GM12878 (cell line): ENCODE results near the gene HCN4. TPM values are rescaled to one million over a fixed set of nuclear protein-coding genes. Genes with fewer than 3 reads are reported as not detected.

Experiments used
- polyA plus RNA-seq, 11 experiments: library from polyadenylated mRNA; depleted of rRNA in 4 of 11; unstranded in 6 of 11; stranded (reverse) in 5 of 11; fragments of >200 nt; fragmentation: Nextera tagmentation in 4 of 11; fragmentation: Illumina TruSeq in 1 of 11; extraction: Ambion mirVana in 4 of 11; extraction: Trizol in 1 of 11; gene quantifications; 1 replicate in 1 of 11; 2 replicates in 10 of 11; pipeline versions ENCODE4 v1.2.1 to v1.2.3, GENCODE V29; 2011 to 2016; ENCODE audit warnings: inconsistent platforms in 2 of 11, missing spikeins in 2 of 11, low read depth in 1 of 11
- total RNA-seq, 4 experiments: library from RNA; depleted of rRNA in 3 of 4; stranded (reverse); fragments of >200 nt in 3 of 4; fragmentation: Illumina TruSeq in 1 of 4; extraction: Trizol in 1 of 4; gene quantifications; 2 replicates each; pipeline versions ENCODE4 v1.2.1 to v1.2.3, GENCODE V29; 2013 to 2021
- TF ChIP-seq, protein P1 (sequence below): fragments of 450-650 bp; conservative IDR thresholded peaks from 2 replicates; pipeline ENCODE4 v1.6.1; 2017; ENCODE audit warnings: mild to moderate bottlenecking, moderate library complexity
- TF ChIP-seq, protein P2 (sequence below): fragments of 450-650 bp; IDR thresholded peaks from 2 replicates; pipeline ENCODE4 v1.6.1; 2017; ENCODE audit warnings: mild to moderate bottlenecking, moderate library complexity

HCN4 gene
- total and polyA plus RNA-seq, 10 of the 15 experiments (the other 5 are each of a cell fraction or from before 2014, with no cell fraction given): 0.03 to 0.10 TPM; not detected in 8

DNA sequence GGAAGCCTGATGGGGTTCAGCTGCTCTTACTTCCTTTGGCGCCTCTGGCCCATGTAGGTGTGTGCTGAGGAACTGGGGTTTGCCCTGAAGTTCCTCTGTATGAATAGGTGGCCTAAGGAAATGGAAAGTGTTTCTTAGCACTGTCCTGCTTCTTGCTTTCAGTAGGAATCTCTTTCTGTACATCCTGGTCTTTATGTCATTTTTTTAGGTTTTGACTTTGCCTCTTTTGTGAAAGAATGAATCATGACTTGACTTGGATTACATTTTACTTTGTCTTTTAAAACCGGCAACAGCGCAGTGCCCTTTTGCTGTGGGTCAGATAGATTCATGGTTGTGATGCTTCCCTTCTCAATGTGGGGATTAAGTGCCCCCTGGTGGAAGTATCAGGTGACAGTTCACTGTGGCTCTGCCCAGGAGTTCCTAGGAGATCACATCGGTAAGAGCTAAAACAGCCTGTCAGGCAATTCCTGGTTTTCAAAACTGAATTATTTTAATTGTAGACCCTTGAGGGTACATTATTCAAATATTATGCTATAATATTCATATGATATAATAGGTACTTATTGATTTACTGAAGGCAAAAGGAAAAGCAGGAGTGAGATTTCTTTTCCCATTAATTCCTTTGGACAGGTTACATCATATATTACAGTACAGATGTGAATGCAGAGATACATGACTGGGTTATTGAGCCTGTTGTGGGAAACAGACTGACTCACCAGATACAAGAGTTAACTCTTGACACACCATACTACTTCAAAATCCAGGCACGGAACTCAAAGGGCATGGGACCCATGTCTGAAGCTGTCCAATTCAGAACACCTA, 95.4 kb downstream of the HCN4 start (continued):
- TF ChIP-seq, protein P1, sequence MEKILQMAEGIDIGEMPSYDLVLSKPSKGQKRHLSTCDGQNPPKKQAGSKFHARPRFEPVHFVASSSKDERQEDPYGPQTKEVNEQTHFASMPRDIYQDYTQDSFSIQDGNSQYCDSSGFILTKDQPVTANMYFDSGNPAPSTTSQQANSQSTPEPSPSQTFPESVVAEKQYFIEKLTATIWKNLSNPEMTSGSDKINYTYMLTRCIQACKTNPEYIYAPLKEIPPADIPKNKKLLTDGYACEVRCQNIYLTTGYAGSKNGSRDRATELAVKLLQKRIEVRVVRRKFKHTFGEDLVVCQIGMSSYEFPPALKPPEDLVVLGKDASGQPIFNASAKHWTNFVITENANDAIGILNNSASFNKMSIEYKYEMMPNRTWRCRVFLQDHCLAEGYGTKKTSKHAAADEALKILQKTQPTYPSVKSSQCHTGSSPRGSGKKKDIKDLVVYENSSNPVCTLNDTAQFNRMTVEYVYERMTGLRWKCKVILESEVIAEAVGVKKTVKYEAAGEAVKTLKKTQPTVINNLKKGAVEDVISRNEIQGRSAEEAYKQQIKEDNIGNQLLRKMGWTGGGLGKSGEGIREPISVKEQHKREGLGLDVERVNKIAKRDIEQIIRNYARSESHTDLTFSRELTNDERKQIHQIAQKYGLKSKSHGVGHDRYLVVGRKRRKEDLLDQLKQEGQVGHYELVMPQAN: no peak
- TF ChIP-seq, protein P2, sequence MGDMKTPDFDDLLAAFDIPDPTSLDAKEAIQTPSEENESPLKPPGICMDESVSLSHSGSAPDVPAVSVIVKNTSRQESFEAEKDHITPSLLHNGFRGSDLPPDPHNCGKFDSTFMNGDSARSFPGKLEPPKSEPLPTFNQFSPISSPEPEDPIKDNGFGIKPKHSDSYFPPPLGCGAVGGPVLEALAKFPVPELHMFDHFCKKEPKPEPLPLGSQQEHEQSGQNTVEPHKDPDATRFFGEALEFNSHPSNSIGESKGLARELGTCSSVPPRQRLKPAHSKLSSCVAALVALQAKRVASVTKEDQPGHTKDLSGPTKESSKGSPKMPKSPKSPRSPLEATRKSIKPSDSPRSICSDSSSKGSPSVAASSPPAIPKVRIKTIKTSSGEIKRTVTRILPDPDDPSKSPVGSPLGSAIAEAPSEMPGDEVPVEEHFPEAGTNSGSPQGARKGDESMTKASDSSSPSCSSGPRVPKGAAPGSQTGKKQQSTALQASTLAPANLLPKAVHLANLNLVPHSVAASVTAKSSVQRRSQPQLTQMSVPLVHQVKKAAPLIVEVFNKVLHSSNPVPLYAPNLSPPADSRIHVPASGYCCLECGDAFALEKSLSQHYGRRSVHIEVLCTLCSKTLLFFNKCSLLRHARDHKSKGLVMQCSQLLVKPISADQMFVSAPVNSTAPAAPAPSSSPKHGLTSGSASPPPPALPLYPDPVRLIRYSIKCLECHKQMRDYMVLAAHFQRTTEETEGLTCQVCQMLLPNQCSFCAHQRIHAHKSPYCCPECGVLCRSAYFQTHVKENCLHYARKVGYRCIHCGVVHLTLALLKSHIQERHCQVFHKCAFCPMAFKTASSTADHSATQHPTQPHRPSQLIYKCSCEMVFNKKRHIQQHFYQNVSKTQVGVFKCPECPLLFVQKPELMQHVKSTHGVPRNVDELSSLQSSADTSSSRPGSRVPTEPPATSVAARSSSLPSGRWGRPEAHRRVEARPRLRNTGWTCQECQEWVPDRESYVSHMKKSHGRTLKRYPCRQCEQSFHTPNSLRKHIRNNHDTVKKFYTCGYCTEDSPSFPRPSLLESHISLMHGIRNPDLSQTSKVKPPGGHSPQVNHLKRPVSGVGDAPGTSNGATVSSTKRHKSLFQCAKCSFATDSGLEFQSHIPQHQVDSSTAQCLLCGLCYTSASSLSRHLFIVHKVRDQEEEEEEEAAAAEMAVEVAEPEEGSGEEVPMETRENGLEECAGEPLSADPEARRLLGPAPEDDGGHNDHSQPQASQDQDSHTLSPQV: no peak
- TF ChIP-seq, all 136 proteins: peak for 3
